ENCODE results near the gene TCHP. TPM values are rescaled to one million over a fixed set of nuclear protein-coding genes. Genes with fewer than 3 reads are reported as not detected.
"Not testable (repeated sequence)": the region's sequence is repeated elsewhere in the genome, so short reads cannot be mapped to it uniquely, and the experiment has no call there.

Gene TCHP
- total RNA-seq, 4 donors from 2014 or later = 12.4 to 29.4 (median 17.6) TPM

DNA sequence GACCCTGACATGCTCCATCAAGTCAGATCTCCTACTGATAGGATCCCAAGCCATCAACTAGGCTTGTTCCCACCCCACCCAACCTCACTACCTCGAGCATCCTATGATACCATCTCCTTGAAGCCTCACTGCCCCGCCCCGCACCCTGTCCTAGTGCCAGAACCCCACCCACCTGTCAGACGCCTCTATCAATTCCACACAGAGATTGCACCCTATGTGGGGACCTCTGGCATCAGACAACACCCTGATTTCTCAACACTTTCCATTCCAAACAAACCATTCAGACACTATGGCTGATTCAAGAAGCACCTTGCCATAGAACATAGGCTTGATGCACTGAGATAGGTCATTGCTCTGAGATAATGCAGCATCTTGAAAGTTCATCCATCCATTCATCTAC lies 16.6 kb upstream of the TCHP start:
- Histone ChIP-seq H3K4me1 (peaks cover 0 to 20% (median 14%) of the 10 kb centered on the region in 3 donors), H3K9me3 (no peaks in the 10 kb centered on the region), H3K27me3 (peaks cover 30% of the 10 kb centered on the region), H3K4me3 (no peak overlapping the region), H3K36me3 (no peaks in the 10 kb centered on the region), H3K27ac (no peak overlapping the region)
- TF ChIP-seq, protein P1, sequence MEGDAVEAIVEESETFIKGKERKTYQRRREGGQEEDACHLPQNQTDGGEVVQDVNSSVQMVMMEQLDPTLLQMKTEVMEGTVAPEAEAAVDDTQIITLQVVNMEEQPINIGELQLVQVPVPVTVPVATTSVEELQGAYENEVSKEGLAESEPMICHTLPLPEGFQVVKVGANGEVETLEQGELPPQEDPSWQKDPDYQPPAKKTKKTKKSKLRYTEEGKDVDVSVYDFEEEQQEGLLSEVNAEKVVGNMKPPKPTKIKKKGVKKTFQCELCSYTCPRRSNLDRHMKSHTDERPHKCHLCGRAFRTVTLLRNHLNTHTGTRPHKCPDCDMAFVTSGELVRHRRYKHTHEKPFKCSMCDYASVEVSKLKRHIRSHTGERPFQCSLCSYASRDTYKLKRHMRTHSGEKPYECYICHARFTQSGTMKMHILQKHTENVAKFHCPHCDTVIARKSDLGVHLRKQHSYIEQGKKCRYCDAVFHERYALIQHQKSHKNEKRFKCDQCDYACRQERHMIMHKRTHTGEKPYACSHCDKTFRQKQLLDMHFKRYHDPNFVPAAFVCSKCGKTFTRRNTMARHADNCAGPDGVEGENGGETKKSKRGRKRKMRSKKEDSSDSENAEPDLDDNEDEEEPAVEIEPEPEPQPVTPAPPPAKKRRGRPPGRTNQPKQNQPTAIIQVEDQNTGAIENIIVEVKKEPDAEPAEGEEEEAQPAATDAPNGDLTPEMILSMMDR (IDR thresholded peaks at IDR 0.05) = no peak
- TF ChIP-seq EP300 (IDR thresholded peaks at IDR 0.05) (no peak), POLR2A (IDR thresholded peaks at IDR 0.05) (no peak), POLR2AphosphoS5 (IDR thresholded peaks at IDR 0.05) (no peak)
- ATAC-seq = no peak
- WGBS, 2 donors (ENCODE audit: low coverage in 1 of 2) = 42 to 56% methylated on average over 2 to 4 of the region's 4 CpGs

- Histone ChIP-seq H3K27ac (no peak overlapping the region), H3K9me3 (no peaks in the 10 kb centered on the region), H3K4me1 (peaks cover 0 to 8% (median 6%) of the 10 kb centered on the region in 3 donors), H3K4me3 (no peak overlapping the region), H3K36me3 (no peaks in the 10 kb centered on the region), H3K27me3 (peaks cover 30% of the 10 kb centered on the region)
- no peak for ATAC-seq
- 73 to 87% methylated on average over 3 to 7 of the region's 10 CpGs for WGBS, 2 donors (ENCODE audit: low coverage in 1 of 2)
- no peak for TF ChIP-seq EP300 (IDR thresholded peaks at IDR 0.05)
- TF ChIP-seq POLR2AphosphoS5 (IDR thresholded peaks at IDR 0.05) = no peak
- TF ChIP-seq POLR2A (IDR thresholded peaks at IDR 0.05) = no peak
- TF ChIP-seq, protein P1 (IDR thresholded peaks at IDR 0.05) = no peak
Measured at GRCh38 chr12:109885616-109886015, 14.5 kb upstream of the TCHP start.

GRCh38 chr12:109888179-109889020 lies 11.7 kb upstream of the TCHP start:
- peak; percentile 92 for ATAC-seq
- 53 to 60% methylated on average over 5 to 9 of the region's 12 CpGs for WGBS, 2 donors (ENCODE audit: low coverage in 1 of 2)
- H3K27ac ChIP-seq = peak overlapping the region in 3 of 4 donors; percentile 41 to 68 (median 62)
- no peak for TF ChIP-seq POLR2AphosphoS5 (IDR thresholded peaks at IDR 0.05)
- TF ChIP-seq, protein P1 (IDR thresholded peaks at IDR 0.05) = no peak
- no peak for TF ChIP-seq EP300 (IDR thresholded peaks at IDR 0.05)
- no peak for TF ChIP-seq POLR2A (IDR thresholded peaks at IDR 0.05)
- H3K27me3 ChIP-seq = peaks cover 41% of the 10 kb centered on the region
- H3K4me1 ChIP-seq = peaks cover 0 to 4% (median 0%) of the 10 kb centered on the region in 3 donors
- H3K9me3 ChIP-seq = no peaks in the 10 kb centered on the region
- H3K4me3 ChIP-seq = no peak overlapping the region
- no peaks in the 10 kb centered on the region for H3K36me3 ChIP-seq

DNA sequence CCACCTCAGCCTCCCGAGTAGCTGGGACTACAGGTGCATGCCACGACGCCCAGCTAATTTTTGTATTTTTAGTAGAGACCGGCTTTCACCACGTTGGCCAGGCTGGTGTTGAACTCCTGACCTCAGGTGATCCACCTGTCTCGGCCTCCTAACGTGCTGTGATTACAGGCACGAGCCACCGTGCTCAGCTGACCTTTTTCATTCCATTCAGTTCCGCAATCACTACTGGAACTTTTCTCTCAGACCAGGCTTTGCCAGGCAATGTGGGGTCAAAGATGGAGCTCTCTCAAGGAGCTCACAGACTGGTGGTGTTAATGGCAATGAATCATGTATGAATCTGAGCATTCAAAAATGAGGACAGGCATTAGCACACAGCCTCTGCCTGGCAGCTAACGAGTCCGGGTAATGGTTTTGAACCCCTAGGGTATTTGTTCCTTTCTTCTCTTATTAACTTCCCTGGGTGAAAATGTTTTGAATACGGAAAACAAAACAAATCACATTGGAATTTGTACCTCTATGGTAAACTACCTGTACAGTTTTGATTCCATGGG lies 9.4 kb upstream of the TCHP start:
- peaks cover 34% of the 10 kb centered on the region for H3K27me3 ChIP-seq
- TF ChIP-seq POLR2AphosphoS5 (IDR thresholded peaks at IDR 0.05) (no peak), EP300 (IDR thresholded peaks at IDR 0.05) (no peak), POLR2A (IDR thresholded peaks at IDR 0.05) (no peak)
- TF ChIP-seq, protein P1 (IDR thresholded peaks at IDR 0.05) = no peak
- WGBS, 2 donors (ENCODE audit: low coverage in 1 of 2) = 65 to 66% methylated on average over 7 to 12 of the region's 13 CpGs
- no peaks in the 10 kb centered on the region for H3K9me3 ChIP-seq
- no peak overlapping the region for H3K4me3 ChIP-seq
- H3K27ac ChIP-seq = no peak overlapping the region
- no peak for ATAC-seq
- H3K36me3 ChIP-seq = no peaks in the 10 kb centered on the region
- H3K4me1 ChIP-seq = peaks cover 0 to 4% (median 0%) of the 10 kb centered on the region in 3 donors

GRCh38 chr12:109891731-109892130 lies 8.3 kb upstream of the TCHP start:
- not testable (repeated sequence) for H3K27ac ChIP-seq, H3K4me1 ChIP-seq, H3K9me3 ChIP-seq, ATAC-seq, H3K4me3 ChIP-seq, H3K36me3 ChIP-seq
- WGBS, 2 donors (ENCODE audit: low coverage in 1 of 2) = 85 to 100% methylated on average over 4 to 5 of the region's 7 CpGs
- H3K27me3 ChIP-seq = peaks cover 27% of the 10 kb centered on the region
